GM23338 (cell line): ENCODE results near the gene USP3.

Source experiments
- CREB1 ChIP-seq: fragments of 250-450 bp; sonication (Bioruptor Pico); IDR thresholded peaks from 2 replicates; pipeline ENCODE4 v1.5.0; 2020; ENCODE audit warnings: low read depth, mild to moderate bottlenecking, moderate library complexity
- EZH2 ChIP-seq: fragments of 200-600 bp; sonication (generic); IDR thresholded peaks from one replicate; pipeline ENCODE4 v1.8.0; 2017; ENCODE audit warnings: antibody characterized with exemption, mild to moderate bottlenecking, low read depth; ENCODE audit not compliant: unreplicated experiment
- EZH2phosphoT487 ChIP-seq: fragments of 200-600 bp; sonication (generic); IDR thresholded peaks from one replicate; pipeline ENCODE4 v1.8.1; 2018; ENCODE audit warnings: antibody characterized with exemption; ENCODE audit not compliant: unreplicated experiment
- POLR2AphosphoS5 ChIP-seq: IDR thresholded peaks from 2 replicates; pipeline ENCODE4 v1.6.1; 2016; ENCODE audit warnings: antibody characterized with exemption, low read depth
- REST ChIP-seq: IDR thresholded peaks from one replicate; pipeline ENCODE4 v1.6.1; 2018; ENCODE audit warnings: antibody characterized with exemption; ENCODE audit not compliant: unreplicated experiment
- STAT1 ChIP-seq: IDR thresholded peaks from one replicate; pipeline ENCODE4 v1.6.1; 2016; ENCODE audit warnings: antibody characterized with exemption; ENCODE audit not compliant: unreplicated experiment
- ZNF331 ChIP-seq: fragments of 250-450 bp; sonication (Bioruptor Pico); IDR thresholded peaks from 2 replicates; pipeline ENCODE4 v1.5.0; 2020; ENCODE audit warnings: low read depth, mild to moderate bottlenecking, moderate library complexity
- TF ChIP-seq, protein P1 (sequence below), 2 experiments: fragments of 200-600 bp in 1 of 2; sonication (generic) in 1 of 2; conservative IDR thresholded peaks; 2 replicates each; pipeline versions ENCODE4 v1.5.1 to v1.6.1; 2016 to 2017; ENCODE audit warnings: antibody characterized with exemption in 2 of 2, low read depth in 2 of 2, mild to moderate bottlenecking in 2 of 2, moderate library complexity in 1 of 2

DNA sequence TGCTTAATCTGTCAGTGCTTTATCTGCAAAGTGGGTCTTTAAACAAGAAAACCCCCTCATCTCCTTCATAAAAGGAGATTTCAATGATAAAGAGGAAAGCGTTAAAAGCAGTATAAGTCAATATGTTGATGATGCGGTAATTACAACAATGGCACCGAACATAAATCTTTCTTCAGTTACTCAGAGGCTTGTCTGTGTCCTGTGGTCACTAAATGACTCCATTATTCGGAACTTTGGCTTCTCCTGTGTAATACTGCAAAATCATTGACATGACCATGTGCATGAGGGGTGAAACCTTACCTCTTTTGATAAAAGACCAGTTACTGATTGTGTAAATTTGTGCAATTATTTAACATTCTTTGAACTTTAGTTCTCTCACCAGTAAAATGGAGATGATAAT is 4.8 kb upstream of the USP3 start:
- TF ChIP-seq, protein P1, sequence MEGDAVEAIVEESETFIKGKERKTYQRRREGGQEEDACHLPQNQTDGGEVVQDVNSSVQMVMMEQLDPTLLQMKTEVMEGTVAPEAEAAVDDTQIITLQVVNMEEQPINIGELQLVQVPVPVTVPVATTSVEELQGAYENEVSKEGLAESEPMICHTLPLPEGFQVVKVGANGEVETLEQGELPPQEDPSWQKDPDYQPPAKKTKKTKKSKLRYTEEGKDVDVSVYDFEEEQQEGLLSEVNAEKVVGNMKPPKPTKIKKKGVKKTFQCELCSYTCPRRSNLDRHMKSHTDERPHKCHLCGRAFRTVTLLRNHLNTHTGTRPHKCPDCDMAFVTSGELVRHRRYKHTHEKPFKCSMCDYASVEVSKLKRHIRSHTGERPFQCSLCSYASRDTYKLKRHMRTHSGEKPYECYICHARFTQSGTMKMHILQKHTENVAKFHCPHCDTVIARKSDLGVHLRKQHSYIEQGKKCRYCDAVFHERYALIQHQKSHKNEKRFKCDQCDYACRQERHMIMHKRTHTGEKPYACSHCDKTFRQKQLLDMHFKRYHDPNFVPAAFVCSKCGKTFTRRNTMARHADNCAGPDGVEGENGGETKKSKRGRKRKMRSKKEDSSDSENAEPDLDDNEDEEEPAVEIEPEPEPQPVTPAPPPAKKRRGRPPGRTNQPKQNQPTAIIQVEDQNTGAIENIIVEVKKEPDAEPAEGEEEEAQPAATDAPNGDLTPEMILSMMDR (conservative IDR thresholded peaks at IDR 0.05; ENCODE audit: low read depth in 2 of 2), result no peak
- TF ChIP-seq CREB1 (CRISPR knock-in tag) (no peak), STAT1 (no peak), EZH2 (no peak), POLR2AphosphoS5 (no peak), EZH2phosphoT487 (no peak), REST (no peak), ZNF331 (CRISPR knock-in tag) (no peak)
